SK-N-SH treated with all-trans-retinoic acid at 6 μM for 48 hours (cell line): ENCODE data around the gene CDK14.
"Not testable (repeated sequence)": the region's sequence is repeated elsewhere in the genome, so short reads cannot be mapped to it uniquely, and the experiment has no call there.

Experiments
- ATAC-seq: fragments of 200-7000 bp; cut with Tn5 transposase; 3 replicates; pipeline ENCODE4 v1.9.1; 2020; ENCODE audit warnings: mild to moderate bottlenecking, moderate library complexity
- ARNTL ChIP-seq: fragments of 450-650 bp; formaldehyde crosslinking; IDR thresholded peaks from 2 replicates; pipeline ENCODE4 v1.5.0; 2020; ENCODE audit warnings: low read depth, mild to moderate bottlenecking, moderate library complexity, borderline replicate concordance
- CSDC2 ChIP-seq: fragments of 250-450 bp; sonication (Bioruptor Pico); IDR thresholded peaks from 2 replicates; pipeline ENCODE4 v1.5.0; 2020; ENCODE audit warnings: mild to moderate bottlenecking, moderate library complexity
- CSRNP3 ChIP-seq: fragments of 250-450 bp; sonication (Bioruptor Pico); IDR thresholded peaks from 2 replicates; pipeline ENCODE4 v1.5.1; 2021; ENCODE audit warnings: mild to moderate bottlenecking, moderate library complexity
- ESRRG ChIP-seq: fragments of 250-450 bp; sonication (Bioruptor Pico); IDR thresholded peaks from 2 replicates; pipeline ENCODE4 v1.6.1; 2021; ENCODE audit warnings: mild to moderate bottlenecking
- GLIS3 ChIP-seq: fragments of 250-450 bp; sonication (Bioruptor Pico); IDR thresholded peaks from 2 replicates; pipeline ENCODE4 v1.5.0; 2020; ENCODE audit warnings: mild to moderate bottlenecking, moderate library complexity
- ISL1 ChIP-seq: fragments of 250-450 bp; sonication (Bioruptor Pico); IDR thresholded peaks from 2 replicates; pipeline ENCODE4 v2.1.2; 2022; ENCODE audit warnings: mild to moderate bottlenecking, moderate library complexity
- PATZ1 ChIP-seq: fragments of 250-450 bp; sonication (Bioruptor Pico); IDR thresholded peaks from 2 replicates; pipeline ENCODE4 v1.8.0; 2020; ENCODE audit warnings: mild to moderate bottlenecking, moderate library complexity, borderline replicate concordance
- RARB ChIP-seq: fragments of 250-450 bp; sonication (Bioruptor Pico); IDR thresholded peaks from 2 replicates; pipeline ENCODE4 v1.8.0; 2021; ENCODE audit warnings: mild to moderate bottlenecking, moderate library complexity
- SNAI2 ChIP-seq: fragments of 250-450 bp; sonication (Bioruptor Pico); IDR thresholded peaks from 2 replicates; pipeline ENCODE4 v1.5.0; 2020; ENCODE audit warnings: mild to moderate bottlenecking, moderate library complexity
- TCF4 ChIP-seq: fragments of 250-450 bp; sonication (Bioruptor Pico); IDR thresholded peaks from 2 replicates; pipeline ENCODE4 v1.8.0; 2021; ENCODE audit warnings: mild to moderate bottlenecking, moderate library complexity, borderline replicate concordance
- TOX ChIP-seq: fragments of 250-450 bp; sonication (Bioruptor Pico); IDR thresholded peaks from 2 replicates; pipeline ENCODE4 v1.8.0; 2021; ENCODE audit warnings: mild to moderate bottlenecking, moderate library complexity, borderline replicate concordance
- ZC3H10 ChIP-seq: fragments of 250-450 bp; sonication (Bioruptor Pico); IDR thresholded peaks from 2 replicates; pipeline ENCODE4 v1.5.1; 2021; ENCODE audit warnings: mild to moderate bottlenecking, moderate library complexity
- ZFP3 ChIP-seq: fragments of 250-450 bp; sonication (Bioruptor Pico); IDR thresholded peaks from 2 replicates; pipeline ENCODE4 v1.5.0; 2020; ENCODE audit warnings: mild to moderate bottlenecking, moderate library complexity
- ZFP30 ChIP-seq: fragments of 450-650 bp; formaldehyde crosslinking; IDR thresholded peaks from 2 replicates; pipeline ENCODE4 v1.5.0; 2022; ENCODE audit warnings: mild to moderate bottlenecking, moderate library complexity
- ZNF565 ChIP-seq: fragments of 450-650 bp; formaldehyde crosslinking; conservative IDR thresholded peaks from 2 replicates; pipeline ENCODE4 v1.5.0; 2020; ENCODE audit warnings: low read depth, mild to moderate bottlenecking, moderate library complexity
- ZNF70 ChIP-seq: fragments of 450-650 bp; formaldehyde crosslinking; IDR thresholded peaks from 2 replicates; pipeline ENCODE4 v1.5.0; 2020; ENCODE audit warnings: mild to moderate bottlenecking, moderate library complexity
- TF ChIP-seq, protein P1 (sequence below): fragments of 250-450 bp; sonication (Bioruptor Pico); IDR thresholded peaks from 2 replicates; pipeline ENCODE4 v1.5.0; 2020; ENCODE audit warnings: mild to moderate bottlenecking, moderate library complexity
- TF ChIP-seq, protein P2 (sequence below): fragments of 250-450 bp; sonication (Bioruptor Pico); IDR thresholded peaks from 2 replicates; pipeline ENCODE4 v1.8.0; 2021; ENCODE audit warnings: low read depth, mild to moderate bottlenecking, moderate library complexity, borderline replicate concordance

CDK14 gene

GRCh38 chr7:90766814-90767564 lies 170.9 kb downstream of the CDK14 start:
- TF ChIP-seq, protein P1, sequence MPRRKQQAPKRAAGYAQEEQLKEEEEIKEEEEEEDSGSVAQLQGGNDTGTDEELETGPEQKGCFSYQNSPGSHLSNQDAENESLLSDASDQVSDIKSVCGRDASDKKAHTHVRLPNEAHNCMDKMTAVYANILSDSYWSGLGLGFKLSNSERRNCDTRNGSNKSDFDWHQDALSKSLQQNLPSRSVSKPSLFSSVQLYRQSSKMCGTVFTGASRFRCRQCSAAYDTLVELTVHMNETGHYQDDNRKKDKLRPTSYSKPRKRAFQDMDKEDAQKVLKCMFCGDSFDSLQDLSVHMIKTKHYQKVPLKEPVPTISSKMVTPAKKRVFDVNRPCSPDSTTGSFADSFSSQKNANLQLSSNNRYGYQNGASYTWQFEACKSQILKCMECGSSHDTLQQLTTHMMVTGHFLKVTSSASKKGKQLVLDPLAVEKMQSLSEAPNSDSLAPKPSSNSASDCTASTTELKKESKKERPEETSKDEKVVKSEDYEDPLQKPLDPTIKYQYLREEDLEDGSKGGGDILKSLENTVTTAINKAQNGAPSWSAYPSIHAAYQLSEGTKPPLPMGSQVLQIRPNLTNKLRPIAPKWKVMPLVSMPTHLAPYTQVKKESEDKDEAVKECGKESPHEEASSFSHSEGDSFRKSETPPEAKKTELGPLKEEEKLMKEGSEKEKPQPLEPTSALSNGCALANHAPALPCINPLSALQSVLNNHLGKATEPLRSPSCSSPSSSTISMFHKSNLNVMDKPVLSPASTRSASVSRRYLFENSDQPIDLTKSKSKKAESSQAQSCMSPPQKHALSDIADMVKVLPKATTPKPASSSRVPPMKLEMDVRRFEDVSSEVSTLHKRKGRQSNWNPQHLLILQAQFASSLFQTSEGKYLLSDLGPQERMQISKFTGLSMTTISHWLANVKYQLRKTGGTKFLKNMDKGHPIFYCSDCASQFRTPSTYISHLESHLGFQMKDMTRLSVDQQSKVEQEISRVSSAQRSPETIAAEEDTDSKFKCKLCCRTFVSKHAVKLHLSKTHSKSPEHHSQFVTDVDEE (CRISPR knock-in tag): 0 out of 2 replicates have a peak, but pooled peaks have one; percentile 37
- TF ChIP-seq TCF4 (CRISPR knock-in tag) (peak; percentile 39; the same call in 1 of the 2 replicates), ARNTL (no peak), ESRRG (CRISPR knock-in tag) (no peak), CSDC2 (CRISPR knock-in tag) (no peak), RARB (CRISPR knock-in tag) (no peak), ZFP3 (0 out of 2 replicates have a peak, but pooled peaks have one; percentile 38), PATZ1 (CRISPR knock-in tag) (no peak), SNAI2 (peak; percentile 57; the same call in 1 of the 2 replicates), ISL1 (CRISPR knock-in tag) (peak; percentile 46; the same call in 1 of the 2 replicates)
- ATAC-seq: peak; percentile 89

GRCh38 chr7:90768301-90768700 lies 172.2 kb downstream of the CDK14 start:
- TF ChIP-seq, protein P1 (CRISPR knock-in tag): no peak
- TF ChIP-seq TOX (no peak), ZNF70 (CRISPR knock-in tag) (no peak), CSRNP3 (no peak), ZFP30 (CRISPR knock-in tag) (no peak)
- ATAC-seq: no peak

DNA sequence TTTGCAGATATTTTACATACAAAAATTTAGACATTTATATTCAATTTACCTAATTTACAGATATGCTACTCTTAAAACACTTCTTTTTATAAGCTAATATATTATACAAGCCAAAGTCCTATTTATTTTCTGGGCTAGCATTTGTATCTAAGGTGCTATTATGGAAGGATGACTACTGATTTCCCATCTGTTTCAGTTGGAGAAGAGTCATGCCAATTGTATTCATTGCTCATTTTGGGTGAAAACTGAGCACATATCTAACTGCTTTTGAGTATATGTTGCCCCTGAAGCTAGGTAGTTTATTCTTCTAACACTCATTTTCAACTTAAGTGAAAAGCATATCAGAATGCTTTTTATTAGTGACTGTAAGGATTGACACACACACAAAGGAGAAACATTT lies 172.9 kb downstream of the CDK14 start:
- no peak for ATAC-seq
- TF ChIP-seq PATZ1 (CRISPR knock-in tag): no peak

DNA sequence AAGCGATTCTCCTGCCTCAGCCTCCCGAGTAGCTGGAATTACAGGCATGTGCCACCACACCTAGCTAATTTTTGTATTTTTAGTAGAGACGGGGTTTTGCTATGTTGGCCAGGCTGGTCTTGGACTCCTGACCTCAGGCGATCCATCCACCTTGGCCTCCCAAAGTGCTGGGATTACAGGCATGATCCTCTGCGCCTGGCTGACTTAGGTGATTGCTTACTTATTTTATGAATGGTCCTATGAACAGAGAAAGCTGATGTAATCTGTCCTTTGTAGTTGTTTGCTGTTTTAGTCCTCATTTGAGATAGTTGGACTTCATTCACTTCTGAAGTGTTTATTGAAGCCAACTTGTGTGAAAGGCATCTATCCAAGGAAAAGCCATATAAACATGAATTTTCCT lies 173.4 kb downstream of the CDK14 start:
- not testable (repeated sequence) for ATAC-seq

DNA sequence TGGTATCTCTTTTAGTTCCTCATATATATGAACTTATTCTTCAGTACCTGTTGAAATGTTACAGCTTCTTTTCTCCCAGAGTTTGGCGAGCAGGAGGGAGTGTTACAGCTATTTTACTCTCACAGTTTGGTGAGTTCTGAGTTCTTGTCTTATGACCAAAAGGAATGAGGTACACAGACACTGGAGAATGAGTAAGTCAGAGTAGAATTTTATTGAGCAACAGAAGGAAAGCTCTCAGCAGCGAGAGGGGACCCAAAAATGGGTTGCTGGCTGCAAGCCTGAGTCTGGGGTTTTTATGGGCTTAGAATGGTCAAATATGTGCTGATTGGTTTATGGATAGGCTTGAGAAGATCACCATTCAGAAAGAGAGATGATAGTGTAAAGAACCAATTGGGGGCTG lies 175.2 kb downstream of the CDK14 start:
- ATAC-seq: no peak
- TF ChIP-seq ZNF70 (CRISPR knock-in tag) (no peak), ZNF565 (CRISPR knock-in tag) (no peak), TCF4 (CRISPR knock-in tag) (no peak), CSDC2 (CRISPR knock-in tag) (no peak), RARB (CRISPR knock-in tag) (no peak), GLIS3 (no peak), ZC3H10 (CRISPR knock-in tag) (no peak), ISL1 (CRISPR knock-in tag) (no peak), ARNTL (no peak)
- TF ChIP-seq, protein P2, sequence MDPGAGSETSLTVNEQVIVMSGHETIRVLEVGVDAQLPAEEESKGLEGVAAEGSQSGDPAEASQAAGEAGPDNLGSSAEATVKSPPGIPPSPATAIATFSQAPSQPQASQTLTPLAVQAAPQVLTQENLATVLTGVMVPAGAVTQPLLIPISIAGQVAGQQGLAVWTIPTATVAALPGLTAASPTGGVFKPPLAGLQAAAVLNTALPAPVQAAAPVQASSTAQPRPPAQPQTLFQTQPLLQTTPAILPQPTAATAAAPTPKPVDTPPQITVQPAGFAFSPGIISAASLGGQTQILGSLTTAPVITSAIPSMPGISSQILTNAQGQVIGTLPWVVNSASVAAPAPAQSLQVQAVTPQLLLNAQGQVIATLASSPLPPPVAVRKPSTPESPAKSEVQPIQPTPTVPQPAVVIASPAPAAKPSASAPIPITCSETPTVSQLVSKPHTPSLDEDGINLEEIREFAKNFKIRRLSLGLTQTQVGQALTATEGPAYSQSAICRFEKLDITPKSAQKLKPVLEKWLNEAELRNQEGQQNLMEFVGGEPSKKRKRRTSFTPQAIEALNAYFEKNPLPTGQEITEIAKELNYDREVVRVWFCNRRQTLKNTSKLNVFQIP (CRISPR knock-in tag): no peak
- TF ChIP-seq, all 23 proteins: peak for 0
